DND-41 (cell line): ENCODE results near the gene FSCN2.

Source experiments
- ATAC-seq: fragments of 200-7000 bp; cut with Tn5 transposase; 3 replicates; pipeline ENCODE4 v1.9.1; 2021; ENCODE audit warnings: low read depth; ENCODE audit not compliant: insufficient read depth
- DNase-seq: peaks from one replicate; pipeline ENCODE4 v3.0.0-alpha.2; 2020
- H2AFZ ChIP-seq: 2 replicates; pipeline ENCODE4 v1.6.0; 2012; ENCODE audit warnings: low read depth, low read length
- H3K27ac ChIP-seq: 2 replicates; pipeline ENCODE4 v1.5.1; 2012; ENCODE audit warnings: low read length, inconsistent platforms
- H3K27me3 ChIP-seq: fragments of 200-600 bp; sonication (generic); 2 replicates; pipeline ENCODE4 v1.6.0; 2012; ENCODE audit warnings: low read length, mild to moderate bottlenecking, inconsistent platforms; ENCODE audit not compliant: insufficient read depth, poor library complexity
- H3K36me3 ChIP-seq: 2 replicates; pipeline ENCODE4 v1.5.1; 2012; ENCODE audit warnings: low read length, inconsistent platforms; ENCODE audit not compliant: insufficient read depth
- H3K4me1 ChIP-seq: 2 replicates; pipeline ENCODE4 v1.5.1; 2012; ENCODE audit warnings: mild to moderate bottlenecking, low read length; ENCODE audit not compliant: insufficient read depth
- H3K4me2 ChIP-seq: 2 replicates; pipeline ENCODE4 v1.6.0; 2012; ENCODE audit warnings: mild to moderate bottlenecking, moderate library complexity, low read length, inconsistent platforms; ENCODE audit not compliant: insufficient read depth
- H3K4me3 ChIP-seq, 2 experiments: fragments of 200-600 bp in 1 of 2; shearing (Covaris generic) in 1 of 2; 2 replicates each; pipeline ENCODE4 v1.5.1; 2012 to 2016; ENCODE audit warnings: inconsistent platforms in 2 of 2, low read length in 2 of 2, mild to moderate bottlenecking in 2 of 2, low read depth in 1 of 2, moderate library complexity in 1 of 2
- H3K79me2 ChIP-seq: 2 replicates; pipeline ENCODE4 v1.6.0; 2012; ENCODE audit warnings: low read length, inconsistent platforms; ENCODE audit not compliant: insufficient read depth
- H3K9ac ChIP-seq: 2 replicates; pipeline ENCODE4 v1.6.0; 2012; ENCODE audit warnings: low read depth, mild to moderate bottlenecking, inconsistent platforms, low read length, moderate library complexity
- H3K9me3 ChIP-seq: 2 replicates; pipeline ENCODE4 v1.5.1; 2012; ENCODE audit warnings: low read length, moderate library complexity, mild to moderate bottlenecking, inconsistent platforms; ENCODE audit not compliant: insufficient read depth, severe bottlenecking
- H4K20me1 ChIP-seq: 2 replicates; pipeline ENCODE4 v1.6.0; 2012; ENCODE audit warnings: low read length; ENCODE audit not compliant: insufficient read depth
- CTCF ChIP-seq: IDR thresholded peaks from 2 replicates; pipeline ENCODE4 v1.5.1; 2012; ENCODE audit warnings: borderline replicate concordance, low read length, moderate library complexity, mild to moderate bottlenecking; ENCODE audit not compliant: poor library complexity, severe bottlenecking; ENCODE audit errors: extremely low read depth
- EZH2 ChIP-seq: IDR thresholded peaks from 3 replicates; pipeline ENCODE4 v1.6.1; 2012; ENCODE audit warnings: borderline replicate concordance, low read depth, mild to moderate bottlenecking, moderate library complexity, low read length, inconsistent platforms; ENCODE audit not compliant: severe bottlenecking

The FSCN2 gene

GRCh38 chr17:81519284-81520020 is 8.7 kb upstream of the FSCN2 start:
- Histone ChIP-seq H3K9ac (no peak overlapping the region), H3K4me2 (no peak overlapping the region), H2AFZ (no peak overlapping the region), H3K36me3 (no peaks in the 10 kb centered on the region; the same call in 1 of the 2 replicates), H3K27ac (no peak overlapping the region), H3K79me2 (peaks cover 26% of the 10 kb centered on the region), H3K27me3 (no peaks in the 10 kb centered on the region), H3K4me3 (no peak overlapping the region), H4K20me1 (peaks cover 35% of the 10 kb centered on the region), H3K9me3 (no peaks in the 10 kb centered on the region), H3K4me1 (peaks cover 23% of the 10 kb centered on the region)
- ATAC-seq: no peak
- TF ChIP-seq EZH2 (no peak), CTCF (no peak)
- no peak for DNase-seq

- DNase-seq: no peak
- no peaks in the 10 kb centered on the region for H3K9me3 ChIP-seq
- H3K4me1 ChIP-seq: peaks cover 21% of the 10 kb centered on the region
- no peak for ATAC-seq
- peaks cover 19% of the 10 kb centered on the region for H3K79me2 ChIP-seq
- no peak overlapping the region for H3K27ac ChIP-seq
- H3K27me3 ChIP-seq: no peaks in the 10 kb centered on the region
- H4K20me1 ChIP-seq: peaks cover 38% of the 10 kb centered on the region
- H3K36me3 ChIP-seq: no peaks in the 10 kb centered on the region; the same call in 1 of the 2 replicates
- no peak overlapping the region for H3K9ac ChIP-seq
- TF ChIP-seq CTCF: no peak
- TF ChIP-seq EZH2: no peak
- no peak overlapping the region for H3K4me3 ChIP-seq
- no peak overlapping the region for H2AFZ ChIP-seq
- H3K4me2 ChIP-seq: no peak overlapping the region
Measured at GRCh38 chr17:81520021-81520901, 7.9 kb upstream of the FSCN2 start.

DNA sequence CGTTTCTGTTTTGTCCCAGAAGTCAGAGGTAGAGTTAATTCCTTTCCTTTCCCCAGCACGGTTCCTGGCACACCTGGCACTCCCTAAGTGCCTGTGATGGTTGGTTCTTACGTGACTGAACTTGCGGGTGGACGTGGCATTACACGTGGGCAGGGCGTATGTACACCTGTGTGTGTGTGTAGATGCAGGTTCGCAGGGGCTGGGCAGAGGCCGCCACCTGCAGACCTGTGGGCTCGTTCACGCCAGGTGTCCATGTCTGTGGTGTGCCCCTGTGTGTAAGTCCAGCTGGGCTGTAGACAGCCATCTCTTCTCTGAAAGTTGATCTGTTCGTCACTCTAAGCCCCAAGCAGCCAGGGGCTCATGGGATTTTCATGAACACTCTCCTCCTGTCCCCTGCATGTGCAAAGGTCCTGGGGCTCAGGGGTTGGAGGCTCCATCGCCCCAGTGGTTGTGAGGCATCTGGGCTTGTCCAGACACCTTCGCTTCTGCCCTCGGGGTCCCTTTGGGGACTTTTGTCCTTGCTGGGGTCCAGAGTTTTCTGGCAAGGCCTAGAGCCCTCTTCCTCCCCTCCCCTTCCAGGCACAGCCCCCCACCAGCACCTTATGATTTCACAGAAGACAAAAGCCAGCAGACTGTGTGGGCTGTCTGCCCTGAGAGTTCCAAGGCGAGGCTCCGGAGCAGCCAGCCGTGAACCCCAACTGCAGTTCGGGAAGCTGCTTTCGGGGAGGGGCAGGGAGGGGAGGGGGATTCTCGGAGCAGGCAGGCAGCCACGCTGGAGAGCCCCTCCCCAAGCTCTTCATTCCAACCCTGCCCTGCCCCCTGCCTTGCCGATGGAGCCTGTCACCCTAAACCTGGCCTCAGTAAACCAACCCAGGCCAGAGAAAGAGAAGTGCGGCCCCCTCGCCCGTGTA is 5.4 kb upstream of the FSCN2 start:
- Histone ChIP-seq H2AFZ (no peak overlapping the region), H3K4me1 (no peaks in the 10 kb centered on the region), H3K9me3 (no peaks in the 10 kb centered on the region), H3K9ac (no peak overlapping the region), H3K36me3 (no peaks in the 10 kb centered on the region), H3K79me2 (no peaks in the 10 kb centered on the region), H4K20me1 (peaks cover 25% of the 10 kb centered on the region), H3K4me2 (no peak overlapping the region), H3K4me3 (no peak overlapping the region), H3K27me3 (no peaks in the 10 kb centered on the region), H3K27ac (no peak overlapping the region)
- ATAC-seq: no peak
- TF ChIP-seq CTCF (no peak), EZH2 (no peak)
- no peak for DNase-seq
